ENCODE data around the gene SLC22A16. TPM values are rescaled to one million over a fixed set of nuclear protein-coding genes. Genes with fewer than 3 reads are reported as not detected.

Gene SLC22A16
- total and polyA plus RNA-seq, 4 donors = 0.63 to 1.3 (median 0.77) TPM

DNA sequence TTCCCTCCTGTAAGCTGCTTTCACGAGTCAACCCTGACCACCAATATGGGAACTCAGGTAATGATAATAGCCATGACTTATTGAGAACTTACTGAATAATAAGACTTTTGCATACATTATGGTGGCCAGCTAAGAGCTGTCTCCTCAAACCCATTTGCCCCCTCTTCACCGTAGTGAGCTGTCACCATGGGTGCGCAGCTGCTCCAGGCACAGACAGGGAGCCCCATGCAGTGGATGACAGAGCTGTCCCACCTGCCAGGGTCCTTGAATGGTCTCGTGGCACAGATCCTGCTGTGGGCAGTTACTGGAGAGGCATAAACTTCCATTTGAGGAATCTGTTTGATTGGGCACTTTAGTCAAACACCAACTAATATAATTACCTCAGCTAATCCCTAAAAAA is 1.9 kb downstream of the SLC22A16 start:
- DNase-seq (ENCODE audit: low read depth in 4 of 6, low spot score in 6 of 6) = no peak
- 100% methylated on average over 2 of the region's 4 CpGs for WGBS (ENCODE audit: insufficient coverage)
- Histone ChIP-seq H3K36me3 (ENCODE audit: control insufficient read depth, insufficient read depth, low read length) (no peaks in the 10 kb centered on the region), H3K27me3 (ENCODE audit: control insufficient read depth, insufficient read depth, low read length) (peaks cover 9% of the 10 kb centered on the region), H3K27ac (ENCODE audit: low read depth, low read length) (no peak overlapping the region), H3K9me3 (ENCODE audit: control insufficient read depth, insufficient read depth, low read length) (no peaks in the 10 kb centered on the region), H3K4me1 (ENCODE audit: control insufficient read depth, insufficient read depth, low read length) (peaks cover 12% of the 10 kb centered on the region), H3K4me3 (ENCODE audit: low read depth, low read length) (no peak overlapping the region)

DNA sequence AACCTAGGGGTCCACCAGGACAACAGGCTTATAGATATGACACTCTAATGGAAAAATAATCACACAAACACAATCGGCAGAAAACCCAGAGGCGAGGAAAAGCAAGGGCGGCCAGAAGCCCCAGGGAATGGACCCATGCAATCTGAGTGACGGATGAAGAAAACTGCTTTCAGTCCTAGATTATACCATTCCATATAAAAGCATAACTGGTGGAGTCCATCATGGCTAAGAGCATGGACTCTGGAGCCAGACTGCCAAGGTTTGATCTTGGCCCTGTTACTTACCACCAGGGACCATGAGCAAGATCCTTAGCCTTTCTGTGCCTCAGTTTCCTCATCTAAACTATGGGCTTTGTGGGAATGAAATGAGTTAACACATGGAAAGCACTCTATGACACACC is 3.7 kb downstream of the SLC22A16 start:
- Histone ChIP-seq H3K27me3 (ENCODE audit: control insufficient read depth, insufficient read depth, low read length) (peaks cover 9% of the 10 kb centered on the region), H3K9me3 (ENCODE audit: control insufficient read depth, insufficient read depth, low read length) (no peaks in the 10 kb centered on the region)
- 100% methylated on average over 1 of the region's 4 CpGs for WGBS (ENCODE audit: insufficient coverage)

DNA sequence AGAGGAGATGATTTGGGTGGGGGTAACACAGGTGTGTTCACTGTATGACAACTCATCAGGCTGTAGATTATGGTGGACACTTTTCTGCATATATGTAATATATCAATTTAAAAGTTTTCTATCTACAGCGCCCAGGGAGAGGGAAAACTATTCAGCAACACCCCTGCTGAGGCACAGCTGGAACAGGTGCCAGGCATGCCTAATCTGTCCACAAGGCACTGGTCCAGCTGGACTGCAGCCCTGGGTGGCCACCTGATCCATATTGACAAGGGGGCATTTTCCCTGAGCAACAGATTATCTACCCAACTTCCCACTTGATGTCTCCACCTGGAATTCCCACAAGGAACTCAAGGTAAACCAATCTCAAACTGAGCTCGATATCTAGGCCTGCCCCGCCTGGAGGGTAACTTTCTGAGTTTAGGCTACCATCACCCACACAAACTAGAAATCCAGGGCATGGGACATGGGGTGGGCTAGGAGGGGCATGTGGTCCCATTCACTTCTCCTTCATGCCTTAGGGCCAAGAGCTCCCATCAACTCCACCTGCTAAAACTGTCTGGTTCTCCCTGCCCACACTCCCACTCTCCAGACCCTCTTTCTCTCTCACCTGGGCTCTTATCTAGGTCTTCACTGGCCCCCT is 4.6 kb downstream of the SLC22A16 start:
- WGBS (ENCODE audit: insufficient coverage) = 100% methylated on average over 1 of the region's 3 CpGs
- peaks cover 11% of the 10 kb centered on the region for H3K4me1 ChIP-seq (ENCODE audit: control insufficient read depth, insufficient read depth, low read length)

More for the DNA sequence above, 3.7 kb downstream of the SLC22A16 start:
- H3K4me3 ChIP-seq (ENCODE audit: low read depth, low read length) = no peak overlapping the region
- H3K36me3 ChIP-seq (ENCODE audit: control insufficient read depth, insufficient read depth, low read length) = no peaks in the 10 kb centered on the region
- H3K4me1 ChIP-seq (ENCODE audit: control insufficient read depth, insufficient read depth, low read length) = peaks cover 12% of the 10 kb centered on the region
- DNase-seq (ENCODE audit: low read depth in 4 of 6, low spot score in 6 of 6) = no peak
- H3K27ac ChIP-seq (ENCODE audit: low read depth, low read length) = no peak overlapping the region

DNA sequence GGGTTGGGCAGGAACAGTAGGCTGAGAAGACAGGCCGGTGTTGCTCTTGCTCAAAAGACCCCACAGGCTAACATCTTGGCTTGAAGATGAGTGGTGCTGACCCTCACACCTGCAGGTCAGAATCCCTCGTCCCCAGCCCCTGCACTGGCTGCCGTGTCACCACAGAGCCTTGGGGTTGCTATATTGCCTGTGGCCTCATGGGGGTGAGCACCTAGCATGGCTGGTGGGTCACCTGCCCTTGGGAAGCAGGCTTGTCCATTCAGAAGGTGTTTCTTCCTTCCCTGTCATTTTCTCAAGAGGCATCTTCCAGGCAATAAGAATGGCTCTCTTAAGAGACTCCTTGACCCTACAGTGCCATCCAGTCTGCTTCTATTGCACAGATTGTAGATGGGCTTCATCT is 7.7 kb downstream of the SLC22A16 start:
- Histone ChIP-seq H3K27me3 (ENCODE audit: control insufficient read depth, insufficient read depth, low read length) (no peaks in the 10 kb centered on the region), H3K9me3 (ENCODE audit: control insufficient read depth, insufficient read depth, low read length) (peaks cover 3% of the 10 kb centered on the region), H3K36me3 (ENCODE audit: control insufficient read depth, insufficient read depth, low read length) (no peaks in the 10 kb centered on the region), H3K4me1 (ENCODE audit: control insufficient read depth, insufficient read depth, low read length) (no peaks in the 10 kb centered on the region), H3K27ac (ENCODE audit: low read depth, low read length) (no peak overlapping the region), H3K4me3 (ENCODE audit: low read depth, low read length) (no peak overlapping the region)
- DNase-seq (ENCODE audit: low read depth in 4 of 6, low spot score in 6 of 6) = no peak
- 65% methylated on average over 2 of the region's 3 CpGs for WGBS (ENCODE audit: insufficient coverage)

More for the DNA sequence above, 4.6 kb downstream of the SLC22A16 start:
- Histone ChIP-seq H3K27me3 (ENCODE audit: control insufficient read depth, insufficient read depth, low read length) (peaks cover 9% of the 10 kb centered on the region), H3K4me3 (ENCODE audit: low read depth, low read length) (no peak overlapping the region), H3K9me3 (ENCODE audit: control insufficient read depth, insufficient read depth, low read length) (no peaks in the 10 kb centered on the region), H3K36me3 (ENCODE audit: control insufficient read depth, insufficient read depth, low read length) (no peaks in the 10 kb centered on the region), H3K27ac (ENCODE audit: low read depth, low read length) (no peak overlapping the region)
- no peak for DNase-seq (ENCODE audit: low read depth in 4 of 6, low spot score in 6 of 6)

DNA sequence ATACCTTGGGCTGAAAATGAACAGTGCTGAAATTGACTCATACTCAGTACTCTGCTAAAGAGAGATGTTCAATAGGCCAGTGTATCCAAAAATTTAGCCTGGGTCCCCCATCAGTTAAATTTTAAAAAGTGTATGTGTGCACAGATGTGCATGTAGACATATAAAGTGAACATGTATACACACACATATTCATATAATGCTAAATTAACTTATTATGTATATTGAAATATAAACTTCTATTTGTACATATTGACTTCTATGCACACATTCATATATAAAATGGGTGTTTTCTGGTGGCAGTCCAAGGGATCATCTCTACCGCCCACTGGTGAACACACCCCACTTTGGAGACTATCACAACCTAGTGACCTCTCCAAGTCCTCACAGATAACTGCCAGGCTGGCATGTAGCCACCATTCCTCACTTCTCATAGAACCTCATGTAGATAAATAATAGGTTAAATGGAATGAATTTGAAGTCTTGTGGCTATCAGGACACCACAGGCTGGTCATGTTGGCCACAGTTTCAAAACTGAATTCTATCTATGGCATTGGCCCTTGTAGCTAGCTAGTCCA is 8.8 kb downstream of the SLC22A16 start:
- H3K27me3 ChIP-seq (ENCODE audit: control insufficient read depth, insufficient read depth, low read length) = no peaks in the 10 kb centered on the region
- no peaks in the 10 kb centered on the region for H3K4me1 ChIP-seq (ENCODE audit: control insufficient read depth, insufficient read depth, low read length)
- no CpG with 5 or more reads among the region's 1 CpG for WGBS (ENCODE audit: insufficient coverage)
- no peak for DNase-seq (ENCODE audit: low read depth in 4 of 6, low spot score in 6 of 6)
- no peaks in the 10 kb centered on the region for H3K36me3 ChIP-seq (ENCODE audit: control insufficient read depth, insufficient read depth, low read length)
- peaks cover 5% of the 10 kb centered on the region for H3K9me3 ChIP-seq (ENCODE audit: control insufficient read depth, insufficient read depth, low read length)
- no peak overlapping the region for H3K4me3 ChIP-seq (ENCODE audit: low read depth, low read length)
- no peak overlapping the region for H3K27ac ChIP-seq (ENCODE audit: low read depth, low read length)

DNA sequence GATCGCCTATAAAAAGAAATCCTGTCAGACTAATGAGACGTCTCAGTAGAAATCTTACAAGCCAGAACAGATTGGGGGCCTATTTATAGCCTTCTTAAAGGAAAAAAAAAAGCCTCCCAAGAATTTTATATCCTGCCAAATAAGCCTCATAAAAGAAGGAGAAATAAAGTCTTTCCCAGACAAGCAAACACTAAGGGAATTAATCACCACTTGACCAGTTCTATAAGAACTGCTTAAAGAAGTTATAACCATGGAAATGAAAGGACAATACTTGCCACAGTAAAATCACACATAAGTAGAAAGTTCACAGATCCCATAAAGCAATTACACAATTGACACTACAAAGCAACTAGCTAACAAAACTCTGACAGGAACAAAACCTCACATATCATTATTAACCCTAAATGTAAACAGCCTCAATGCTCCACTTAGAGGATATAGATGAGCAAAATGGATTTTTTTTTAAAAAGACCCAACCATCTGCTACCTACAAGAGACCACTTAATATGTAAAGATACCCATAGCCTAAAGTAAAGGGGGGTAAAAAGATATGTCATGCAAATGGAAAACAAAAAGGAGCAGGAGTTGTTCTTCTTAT is 13.4 kb downstream of the SLC22A16 start:
- H3K4me1 ChIP-seq (ENCODE audit: control insufficient read depth, insufficient read depth, low read length) = no peaks in the 10 kb centered on the region
- DNase-seq (ENCODE audit: low read depth in 4 of 6, low spot score in 6 of 6) = no peak
- WGBS (ENCODE audit: insufficient coverage) = no CpG with 5 or more reads among the region's 2 CpGs

DNA sequence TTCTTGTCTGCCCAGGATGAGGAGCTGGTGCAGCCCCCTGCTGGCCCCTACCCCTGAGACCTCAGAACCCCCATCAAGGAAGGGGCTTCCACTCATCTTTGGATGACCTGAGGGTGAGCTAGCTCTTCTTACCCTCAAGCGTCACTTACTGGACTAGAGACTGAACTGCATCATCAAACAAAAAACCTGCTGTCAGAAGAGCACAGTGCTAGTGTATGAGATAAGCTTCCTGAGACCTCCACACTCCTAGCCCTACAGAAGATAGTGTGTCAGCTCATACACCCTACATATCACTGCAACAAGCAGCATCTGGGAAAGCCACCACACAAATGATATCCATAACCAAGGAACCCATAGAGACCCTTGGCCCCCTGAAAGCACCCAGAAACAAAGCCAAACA is 15.0 kb downstream of the SLC22A16 start:
- no peak for DNase-seq (ENCODE audit: low read depth in 4 of 6, low spot score in 6 of 6)
- no CpG with 5 or more reads among the region's 1 CpG for WGBS (ENCODE audit: insufficient coverage)
- no peaks in the 10 kb centered on the region for H3K4me1 ChIP-seq (ENCODE audit: control insufficient read depth, insufficient read depth, low read length)
- H3K4me3 ChIP-seq (ENCODE audit: low read depth, low read length) = no peak overlapping the region
- no peaks in the 10 kb centered on the region for H3K36me3 ChIP-seq (ENCODE audit: control insufficient read depth, insufficient read depth, low read length)
- no peak overlapping the region for H3K27ac ChIP-seq (ENCODE audit: low read depth, low read length)
- peaks cover 9% of the 10 kb centered on the region for H3K9me3 ChIP-seq (ENCODE audit: control insufficient read depth, insufficient read depth, low read length)
- H3K27me3 ChIP-seq (ENCODE audit: control insufficient read depth, insufficient read depth, low read length) = no peaks in the 10 kb centered on the region

More for the DNA sequence above, 13.4 kb downstream of the SLC22A16 start:
- no peak overlapping the region for H3K27ac ChIP-seq (ENCODE audit: low read depth, low read length)
- no peak overlapping the region for H3K4me3 ChIP-seq (ENCODE audit: low read depth, low read length)
- no peaks in the 10 kb centered on the region for H3K27me3 ChIP-seq (ENCODE audit: control insufficient read depth, insufficient read depth, low read length)
- peaks cover 9% of the 10 kb centered on the region for H3K9me3 ChIP-seq (ENCODE audit: control insufficient read depth, insufficient read depth, low read length)
- no peaks in the 10 kb centered on the region for H3K36me3 ChIP-seq (ENCODE audit: control insufficient read depth, insufficient read depth, low read length)

DNA sequence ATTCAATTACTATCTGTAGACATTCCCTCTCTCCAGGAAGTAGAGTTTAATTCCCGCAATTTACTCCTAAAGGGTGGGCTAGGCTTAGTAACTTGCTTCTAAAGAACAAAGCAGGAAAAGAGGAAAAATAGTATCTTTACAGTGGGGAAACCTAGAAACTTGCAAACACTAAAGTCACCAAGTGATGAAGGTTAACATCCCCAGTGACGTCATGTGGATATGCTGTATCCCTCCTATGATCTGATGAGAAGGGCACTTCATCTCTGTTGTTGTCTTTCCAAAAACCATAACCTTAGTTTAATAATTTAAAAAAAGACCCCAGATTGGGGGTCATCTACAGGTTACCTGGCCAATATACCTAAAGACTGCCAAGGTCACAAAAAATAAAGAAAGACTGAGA is 17.3 kb downstream of the SLC22A16 start:
- WGBS (ENCODE audit: insufficient coverage) = no CpG with 5 or more reads among the region's 2 CpGs
- no peak overlapping the region for H3K27ac ChIP-seq (ENCODE audit: low read depth, low read length)
- H3K36me3 ChIP-seq (ENCODE audit: control insufficient read depth, insufficient read depth, low read length) = no peaks in the 10 kb centered on the region
- peaks cover 9% of the 10 kb centered on the region for H3K9me3 ChIP-seq (ENCODE audit: control insufficient read depth, insufficient read depth, low read length)
- DNase-seq (ENCODE audit: low read depth in 4 of 6, low spot score in 6 of 6) = no peak
- H3K27me3 ChIP-seq (ENCODE audit: control insufficient read depth, insufficient read depth, low read length) = no peaks in the 10 kb centered on the region
- H3K4me1 ChIP-seq (ENCODE audit: control insufficient read depth, insufficient read depth, low read length) = no peaks in the 10 kb centered on the region
- H3K4me3 ChIP-seq (ENCODE audit: low read depth, low read length) = no peak overlapping the region

DNA sequence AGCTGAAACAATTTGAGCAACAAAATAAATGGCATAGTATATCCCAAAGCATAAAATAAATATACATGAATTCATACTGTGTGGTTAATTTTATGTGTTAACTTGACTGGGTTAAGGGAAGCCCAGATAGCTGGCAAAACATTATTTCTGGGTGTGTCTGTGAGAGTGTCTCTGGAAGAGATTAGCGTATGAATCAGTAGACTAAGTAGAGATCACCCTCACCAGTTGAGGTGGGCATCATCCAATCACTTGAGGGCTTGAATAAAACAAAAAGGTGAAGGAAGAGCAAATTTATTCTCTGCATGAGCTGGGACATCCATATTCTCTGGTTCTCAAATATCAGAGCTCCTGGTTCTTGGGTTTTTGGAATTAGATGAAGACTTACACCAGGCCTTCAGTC is 17.9 kb downstream of the SLC22A16 start:
- H3K9me3 ChIP-seq (ENCODE audit: control insufficient read depth, insufficient read depth, low read length) = peaks cover 6% of the 10 kb centered on the region
- H3K27me3 ChIP-seq (ENCODE audit: control insufficient read depth, insufficient read depth, low read length) = no peaks in the 10 kb centered on the region
- WGBS (ENCODE audit: insufficient coverage) = 78% methylated on average over 1 of the region's 1 CpG
- H3K4me3 ChIP-seq (ENCODE audit: low read depth, low read length) = no peak overlapping the region
- H3K4me1 ChIP-seq (ENCODE audit: control insufficient read depth, insufficient read depth, low read length) = no peaks in the 10 kb centered on the region
- H3K36me3 ChIP-seq (ENCODE audit: control insufficient read depth, insufficient read depth, low read length) = no peaks in the 10 kb centered on the region
- H3K27ac ChIP-seq (ENCODE audit: low read depth, low read length) = no peak overlapping the region
- no peak for DNase-seq (ENCODE audit: low read depth in 4 of 6, low spot score in 6 of 6)

All from spinal cord (tissue), 10 donors.